HG03439 (cell line): Measurements from ENCODE around the gene LTBP1.
"Not testable (repeated sequence)": the region's sequence is repeated elsewhere in the genome, so short reads cannot be mapped to it uniquely, and the experiment has no call there.

Experiments used
- ATAC-seq: cut with Tn5 transposase; IDR thresholded peaks from one replicate; pipeline ENCODE4 v1.9.1; 2021; ENCODE audit warnings: mild to moderate bottlenecking, moderate library complexity; ENCODE audit not compliant: unreplicated experiment

Gene LTBP1

DNA sequence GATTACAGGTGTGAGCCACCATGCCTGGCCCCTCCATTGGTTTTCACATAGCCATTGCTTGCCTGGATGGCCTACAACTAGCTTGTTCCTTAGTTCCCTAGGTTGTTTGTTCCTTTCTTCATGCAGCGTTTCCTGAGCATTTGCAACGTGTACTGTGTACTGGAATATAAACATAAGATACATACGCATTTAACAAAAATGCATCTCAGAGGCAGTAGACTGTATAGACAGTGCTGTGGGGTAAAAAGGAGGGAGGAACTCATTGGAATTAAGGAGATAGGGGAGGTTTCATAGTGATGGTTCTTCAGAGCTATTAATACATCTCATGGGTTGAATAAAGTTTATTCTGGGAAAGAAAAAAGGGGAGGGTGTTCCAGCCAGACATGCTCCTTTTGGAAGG is 269.2 kb downstream of the LTBP1 start:
- ATAC-seq, result no peak

DNA sequence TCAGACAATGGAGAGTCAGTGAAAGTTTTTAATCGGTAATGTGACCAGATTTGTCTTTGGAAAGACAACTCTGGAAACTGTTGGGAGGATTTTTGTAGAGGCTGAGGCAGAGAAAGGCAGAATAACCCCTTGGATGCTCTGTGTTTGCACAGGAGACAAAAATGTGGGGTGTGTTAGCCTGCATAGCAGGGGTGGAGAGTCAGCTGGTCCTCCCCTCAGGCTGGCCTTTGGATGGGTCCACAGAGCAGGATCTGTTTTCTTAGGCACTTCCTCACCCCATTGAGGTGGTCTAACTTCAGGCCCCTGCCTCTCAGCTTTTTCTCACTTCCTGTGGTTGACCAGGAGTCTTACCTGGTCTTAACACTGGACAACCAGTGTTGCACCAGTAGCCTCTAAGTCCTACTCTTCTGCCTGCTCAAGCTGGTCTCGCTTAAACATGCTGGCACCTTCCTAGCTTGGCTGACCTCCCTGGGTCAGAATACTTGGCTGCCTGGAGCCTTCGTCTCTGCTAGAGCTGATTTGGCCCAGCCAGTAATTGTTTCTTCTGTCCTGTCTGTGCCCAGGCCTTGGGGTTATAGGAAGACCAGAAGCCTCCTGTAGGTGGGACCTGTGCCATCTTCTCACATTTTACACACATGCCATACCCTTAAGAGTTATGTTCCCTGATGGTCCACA is 269.9 kb downstream of the LTBP1 start:
- no peak for ATAC-seq

DNA sequence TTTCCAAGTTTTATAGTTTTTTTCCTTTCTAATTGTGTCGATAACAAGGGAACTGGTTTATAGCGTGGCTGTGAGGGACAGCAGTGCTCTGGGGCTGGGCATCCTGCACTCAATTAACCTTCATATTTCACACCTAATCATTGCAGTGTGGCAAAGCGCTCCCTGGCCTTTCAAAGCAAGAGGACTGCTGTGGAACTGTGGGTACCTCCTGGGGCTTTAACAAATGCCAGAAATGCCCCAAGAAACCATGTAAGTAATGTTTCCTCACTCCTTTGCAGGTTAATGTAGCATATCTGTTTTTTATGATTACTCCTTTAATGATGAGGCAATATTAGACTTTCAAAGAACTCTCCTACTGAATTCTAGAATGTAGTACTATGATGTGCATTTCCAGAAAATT is 270.7 kb downstream of the LTBP1 start:
- no peak for ATAC-seq

DNA sequence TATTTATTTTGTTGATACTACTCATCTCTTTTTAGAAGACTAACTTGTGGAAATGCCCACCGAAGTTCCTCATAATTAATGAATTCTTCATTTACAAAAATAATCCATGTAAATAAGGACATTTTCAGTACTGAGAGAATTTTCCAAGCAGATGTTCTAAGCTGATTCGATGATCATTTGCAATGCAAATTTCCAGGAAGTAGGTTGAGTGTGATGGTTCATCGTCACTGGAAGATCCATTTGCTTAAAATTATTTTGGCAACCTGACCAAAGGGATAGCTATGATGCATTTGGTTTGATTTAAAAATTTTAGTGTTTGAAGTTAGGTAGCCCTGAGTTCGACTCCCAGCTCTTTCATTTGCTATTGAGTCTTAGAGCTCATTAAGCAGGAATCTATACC is 272.4 kb downstream of the LTBP1 start:
- no peak for ATAC-seq

DNA sequence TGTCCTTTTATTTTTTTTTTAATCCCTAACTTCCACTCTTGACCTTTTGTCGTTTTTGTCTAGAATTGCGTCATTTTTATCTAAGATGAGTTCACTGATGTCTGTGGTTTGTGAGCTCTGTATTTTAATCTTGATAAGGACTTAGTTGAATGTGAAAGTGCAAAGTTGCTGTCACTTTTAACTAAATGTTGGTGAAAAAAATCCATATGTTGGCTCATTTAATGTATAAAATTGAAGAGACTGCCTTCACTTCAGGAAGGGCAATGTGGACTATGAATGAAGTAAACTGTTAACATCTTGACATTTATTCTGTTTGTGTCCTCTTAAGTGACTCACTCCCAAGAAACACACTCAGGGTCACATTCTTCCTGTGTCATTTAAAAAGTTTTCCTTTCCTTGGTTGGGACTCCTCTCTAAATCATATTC is 273.1 kb downstream of the LTBP1 start:
- no peak for ATAC-seq

DNA sequence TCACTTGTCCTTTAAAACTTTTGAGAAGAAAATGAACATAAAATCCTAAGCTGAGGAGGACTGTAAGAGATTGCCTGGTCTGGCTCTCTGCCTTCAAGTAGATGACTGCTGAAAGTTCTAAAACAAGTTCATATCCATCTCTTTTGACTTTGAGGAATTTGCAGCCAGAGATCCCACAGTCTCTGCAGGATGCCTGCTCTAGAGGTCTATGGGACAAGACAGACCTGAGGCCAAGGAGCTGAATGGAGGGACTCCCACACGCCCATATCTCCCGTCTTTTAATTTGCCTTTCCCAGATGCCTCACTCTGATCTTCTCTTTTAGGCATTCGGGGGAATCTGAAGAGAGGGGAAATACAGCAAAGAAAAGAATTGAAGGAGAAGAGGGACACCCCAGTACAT is 273.8 kb downstream of the LTBP1 start:
- ATAC-seq, result no peak

DNA sequence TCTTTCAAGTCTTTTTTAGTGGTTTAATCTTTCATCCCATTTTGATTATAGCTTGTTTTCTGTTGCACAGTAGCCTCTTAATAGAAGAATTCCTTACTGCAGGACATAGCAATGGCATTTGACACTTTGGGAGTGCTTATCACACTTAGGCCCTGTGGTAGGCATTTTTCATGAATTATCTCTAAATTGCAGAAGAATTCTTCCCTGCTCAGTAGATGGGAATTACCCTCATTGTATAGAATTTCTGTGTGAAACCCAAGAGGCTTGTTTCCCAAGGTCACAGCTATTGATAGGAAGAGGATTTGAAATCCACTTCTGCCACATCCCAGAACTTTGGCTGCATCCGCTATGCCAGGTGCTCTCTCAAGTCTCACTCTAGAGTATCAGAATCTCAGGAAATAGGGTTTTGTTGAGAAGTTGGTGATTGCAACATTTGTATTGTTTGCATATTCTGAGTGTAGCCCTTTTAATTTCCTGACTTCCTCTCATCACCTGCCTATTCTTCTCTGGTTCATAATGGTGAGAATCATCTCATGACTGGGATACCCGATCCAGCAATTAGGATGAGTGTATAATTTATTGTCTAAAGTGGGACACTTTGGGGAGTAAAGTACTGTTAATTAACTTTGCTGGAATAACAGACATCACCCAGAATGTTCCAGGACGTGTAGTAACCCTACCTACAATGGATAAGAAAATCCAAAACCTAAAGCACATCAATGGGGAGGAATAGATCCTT is 274.5 kb downstream of the LTBP1 start:
- no peak for ATAC-seq

DNA sequence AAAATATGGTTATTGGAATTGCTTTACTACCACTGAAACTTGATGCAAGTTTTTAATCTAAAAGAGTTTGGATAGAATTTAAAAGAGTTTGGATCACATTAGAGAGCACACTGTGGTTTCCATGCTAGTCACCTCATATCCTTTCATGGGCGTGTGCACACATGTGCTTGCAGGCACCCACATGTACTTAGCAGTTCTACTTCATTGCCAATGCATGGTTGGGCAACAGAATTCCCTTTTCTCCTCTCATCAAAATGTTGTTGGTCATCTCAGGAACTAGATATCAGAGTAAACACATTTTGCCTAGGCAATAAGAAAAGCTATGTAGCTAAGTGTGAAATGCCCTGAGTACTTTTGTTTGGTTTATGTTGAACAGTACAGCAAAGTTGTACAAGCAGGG is 275.6 kb downstream of the LTBP1 start:
- no peak for ATAC-seq

DNA sequence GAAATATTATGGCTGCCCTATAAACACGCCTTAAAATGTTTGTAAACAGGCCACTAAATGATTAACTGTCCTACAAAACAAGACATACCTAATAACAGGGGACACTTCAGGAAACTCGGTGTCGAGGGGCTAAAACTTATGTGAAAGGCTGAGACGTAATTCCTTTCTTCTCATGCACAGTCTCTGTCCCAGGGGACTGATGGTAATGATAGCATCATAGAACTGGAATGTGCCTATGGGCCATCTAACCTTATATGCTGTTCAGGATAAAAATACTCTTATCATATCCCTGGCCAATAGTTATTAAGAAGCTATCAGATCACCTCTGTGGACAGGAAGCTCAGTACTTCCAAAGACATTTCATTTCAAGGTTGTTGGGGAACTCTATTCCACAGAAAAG is 277.1 kb downstream of the LTBP1 start:
- no peak for ATAC-seq

DNA sequence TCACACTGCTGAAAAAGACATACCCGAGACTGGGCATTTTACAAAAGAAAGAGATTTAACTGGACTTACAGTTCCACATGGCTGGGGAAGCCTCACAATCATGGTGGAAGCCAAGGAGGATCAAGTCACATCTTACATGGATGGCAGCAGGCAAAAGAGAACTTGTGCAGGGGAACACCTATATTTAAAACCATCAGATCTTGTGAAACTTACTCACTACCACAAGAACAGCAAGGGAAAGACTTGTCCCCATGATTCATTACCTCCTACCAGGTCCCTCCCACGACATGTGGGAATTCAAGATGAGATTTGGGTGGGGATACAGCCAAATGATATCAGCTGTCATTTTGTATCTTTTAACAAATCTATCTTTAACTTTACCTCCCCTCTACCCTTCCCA is 278.6 kb downstream of the LTBP1 start:
- no peak for ATAC-seq

DNA sequence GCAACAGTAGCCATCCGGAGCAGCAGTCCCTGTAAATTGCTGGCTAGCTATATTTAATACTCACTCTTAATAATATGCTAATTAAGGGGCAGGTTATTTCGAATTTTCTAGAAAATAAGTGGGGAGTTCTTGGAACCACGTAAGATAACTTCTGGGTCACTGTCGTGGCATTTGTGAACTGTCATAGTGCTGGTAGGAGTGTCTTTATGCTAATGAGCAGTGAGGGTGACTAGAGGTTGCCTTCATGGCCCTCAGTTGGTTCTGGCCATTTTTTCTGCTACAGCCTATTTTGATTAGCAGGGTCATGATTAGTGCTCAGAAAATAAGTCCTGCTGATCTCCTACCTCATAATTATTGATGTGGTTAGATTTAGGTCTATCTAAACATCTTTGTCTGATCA is 279.8 kb downstream of the LTBP1 start:
- ATAC-seq, result no peak

DNA sequence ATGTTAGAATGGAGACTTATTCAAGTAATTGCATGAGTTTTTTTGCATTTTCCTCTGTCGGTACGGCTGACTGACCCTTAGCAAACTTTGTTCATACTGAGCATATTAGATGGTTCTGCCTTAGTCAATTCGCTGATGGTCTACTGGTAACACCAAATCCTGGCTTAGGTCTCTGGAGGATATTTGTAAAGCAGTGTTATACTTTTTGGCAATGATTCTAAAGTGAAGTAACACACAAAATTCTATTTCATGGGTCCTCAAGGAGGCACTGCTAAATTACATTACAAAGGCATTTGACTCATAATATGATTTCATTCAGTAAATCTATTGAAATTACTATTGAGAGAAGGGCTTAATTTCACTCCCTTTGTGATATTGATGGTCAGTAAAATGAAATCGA is 282.9 kb downstream of the LTBP1 start:
- ATAC-seq, result no peak

DNA sequence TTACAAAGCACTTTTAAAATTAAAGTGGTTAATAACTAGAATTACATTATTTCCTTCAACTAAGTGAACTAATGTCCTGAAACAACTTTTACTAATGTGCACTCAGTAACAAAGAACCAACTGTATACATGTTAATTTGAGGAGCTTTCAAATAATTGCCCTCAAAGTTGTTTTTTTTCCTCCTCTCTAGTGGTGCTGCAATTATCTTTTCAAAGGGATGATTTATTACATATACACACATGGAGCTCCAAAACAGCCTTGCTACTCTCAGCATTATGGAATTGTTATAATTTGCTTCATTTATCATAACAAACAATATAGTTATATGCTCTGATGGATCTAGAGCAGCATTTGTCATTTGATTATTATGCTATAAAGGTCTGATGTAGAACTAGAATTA is 283.4 kb downstream of the LTBP1 start:
- no peak for ATAC-seq

DNA sequence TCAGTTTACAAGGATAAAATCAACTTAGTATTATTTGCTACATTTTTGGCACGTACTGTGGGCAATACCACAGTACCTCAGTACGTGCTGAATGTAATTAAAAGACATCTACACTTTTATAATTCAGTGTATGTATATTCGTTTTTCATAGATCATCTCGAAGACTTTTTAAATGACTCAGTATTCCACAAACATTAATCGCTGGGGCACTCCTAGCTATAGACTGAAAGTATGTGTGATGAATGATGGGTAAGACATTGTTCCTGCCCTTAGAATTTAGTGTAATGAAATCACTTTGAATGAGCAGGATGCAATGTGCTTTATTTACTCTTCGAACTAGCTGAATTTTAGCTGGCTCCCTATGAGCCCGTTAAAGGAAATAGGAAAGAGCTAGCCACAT is 284.1 kb downstream of the LTBP1 start:
- no peak for ATAC-seq

DNA sequence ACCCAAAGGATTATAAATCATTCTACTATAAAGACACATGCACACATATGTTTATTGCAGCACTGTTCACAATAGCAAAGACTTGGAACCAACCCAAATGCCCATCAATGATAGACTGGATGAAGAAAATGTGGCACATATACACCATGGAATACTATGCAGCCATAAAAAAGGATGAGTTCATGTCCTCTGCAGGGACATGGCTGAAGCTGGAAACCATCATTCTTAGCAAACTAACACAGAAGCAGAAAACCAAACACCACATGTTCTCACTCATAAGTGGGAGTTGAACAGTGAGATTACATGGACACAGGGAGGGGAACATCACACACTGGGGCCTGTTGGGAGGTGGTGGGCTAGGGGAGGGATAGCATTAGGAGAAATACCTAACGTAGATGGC is 288.8 kb downstream of the LTBP1 start:
- ATAC-seq, result not testable (repeated sequence)

DNA sequence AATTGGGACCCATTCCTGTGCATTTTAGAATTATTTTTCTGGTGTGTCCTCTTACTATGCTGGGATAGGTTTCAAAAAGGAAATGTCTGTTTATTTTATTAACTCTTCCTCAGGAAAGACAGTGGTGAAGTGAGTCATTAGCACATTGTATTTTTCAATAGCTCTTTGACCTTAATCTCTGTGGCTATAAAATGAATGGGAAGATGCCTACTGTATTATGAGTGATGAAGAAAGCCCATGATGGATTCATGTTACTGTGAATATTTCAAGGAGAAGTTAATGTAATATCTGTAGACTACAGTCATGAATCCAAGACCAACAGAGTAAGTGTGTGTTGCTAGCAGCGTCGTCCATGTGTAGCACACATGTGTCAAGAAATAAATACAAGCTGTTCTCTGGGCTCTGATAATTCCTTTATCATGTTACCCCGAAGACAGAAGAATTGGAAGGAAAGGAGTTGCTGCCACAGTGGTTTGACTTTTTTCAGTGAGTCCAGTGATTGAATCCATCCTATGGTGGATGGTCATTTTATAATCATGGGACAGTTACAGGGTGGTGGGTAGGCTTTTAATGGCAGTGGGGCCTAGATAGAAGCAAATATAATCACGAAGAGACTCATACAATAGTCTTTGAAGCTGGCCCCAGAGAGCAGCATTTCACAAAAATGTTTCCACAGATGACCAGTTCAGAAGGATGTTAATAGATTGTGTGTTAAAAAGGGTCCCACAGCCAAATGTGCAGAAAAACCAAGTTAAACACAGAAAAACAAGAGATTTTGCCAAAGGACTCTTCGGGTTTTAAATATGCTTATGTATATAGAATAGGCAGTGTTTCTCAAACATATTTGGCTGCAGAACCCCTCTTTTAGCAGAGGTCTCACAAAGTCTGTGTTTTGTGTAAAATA is 290.0 kb downstream of the LTBP1 start:
- no peak for ATAC-seq

DNA sequence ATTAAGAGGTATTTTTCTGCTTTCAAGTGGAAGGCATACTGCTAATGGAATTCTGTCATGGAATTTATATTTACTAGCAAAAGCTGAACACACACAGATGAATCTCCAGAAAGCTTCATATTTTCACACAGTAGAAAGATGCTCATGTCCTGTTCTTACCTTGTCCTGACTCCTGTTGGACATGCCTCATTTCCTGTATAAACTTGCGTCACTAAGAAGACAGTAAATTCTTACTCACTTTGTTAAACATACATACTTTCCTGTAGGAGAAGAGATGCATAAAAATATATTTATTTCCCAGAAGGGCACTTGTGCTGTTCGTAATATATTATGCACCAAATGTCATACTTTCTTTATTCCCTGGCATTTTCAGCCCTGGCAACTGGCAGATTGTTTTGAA is 291.4 kb downstream of the LTBP1 start:
- no peak for ATAC-seq

DNA sequence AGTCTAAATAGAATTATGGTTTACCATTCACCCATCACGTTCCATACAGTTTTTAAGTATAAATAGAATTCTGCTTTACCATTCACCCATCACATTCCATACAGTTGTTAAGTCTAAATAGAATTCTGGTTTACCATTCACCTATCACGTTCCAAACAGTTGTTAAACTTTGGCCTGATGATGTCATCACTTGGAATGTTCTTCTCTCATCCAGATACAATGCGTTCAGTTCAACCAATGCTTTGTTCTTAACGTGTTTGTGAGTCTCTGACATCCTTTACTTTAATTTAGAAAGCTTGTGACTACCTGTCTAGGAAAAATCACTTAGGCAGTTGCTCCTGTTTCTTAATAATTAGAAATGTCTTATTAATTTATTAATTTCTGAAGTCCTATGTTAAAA is 293.4 kb downstream of the LTBP1 start:
- no peak for ATAC-seq

DNA sequence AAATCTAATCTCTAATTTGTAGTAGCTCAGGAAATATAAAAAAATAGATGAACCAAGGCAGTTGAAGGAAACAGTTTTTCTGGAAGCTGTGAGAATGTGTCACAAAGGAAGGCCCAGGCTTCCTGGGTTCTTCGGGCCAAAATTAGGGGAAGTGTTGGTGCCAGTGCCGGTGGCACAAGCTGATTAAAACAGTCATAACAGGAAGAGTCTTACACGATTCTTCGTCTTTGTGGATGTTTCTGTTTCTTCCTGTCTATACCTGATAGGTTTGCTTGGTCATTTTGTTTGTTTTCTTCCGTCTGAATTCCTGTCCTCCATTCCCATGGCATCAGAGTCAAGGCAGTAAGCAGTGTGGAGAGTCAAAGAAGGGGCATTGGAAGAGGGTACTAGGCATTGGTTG is 294.3 kb downstream of the LTBP1 start:
- ATAC-seq, result no peak

DNA sequence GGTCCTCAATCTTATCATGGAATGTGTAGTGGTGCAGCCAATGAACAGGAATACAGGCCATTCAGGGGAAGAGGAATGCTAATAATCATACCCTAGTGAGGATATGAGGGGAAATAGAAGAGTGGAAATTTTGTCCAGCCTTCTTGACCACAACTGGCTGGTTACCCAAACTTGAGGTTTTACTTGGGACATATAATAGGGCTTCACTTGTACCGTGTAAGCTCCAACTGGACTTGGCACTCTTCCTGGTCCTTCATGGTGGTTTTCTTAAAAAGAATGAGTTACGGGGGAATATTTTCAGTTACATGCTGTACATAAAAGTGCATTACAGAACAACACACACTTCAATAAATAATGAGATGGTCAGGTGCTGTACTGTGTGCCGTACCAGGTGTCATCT is 294.8 kb downstream of the LTBP1 start:
- ATAC-seq, result no peak

DNA sequence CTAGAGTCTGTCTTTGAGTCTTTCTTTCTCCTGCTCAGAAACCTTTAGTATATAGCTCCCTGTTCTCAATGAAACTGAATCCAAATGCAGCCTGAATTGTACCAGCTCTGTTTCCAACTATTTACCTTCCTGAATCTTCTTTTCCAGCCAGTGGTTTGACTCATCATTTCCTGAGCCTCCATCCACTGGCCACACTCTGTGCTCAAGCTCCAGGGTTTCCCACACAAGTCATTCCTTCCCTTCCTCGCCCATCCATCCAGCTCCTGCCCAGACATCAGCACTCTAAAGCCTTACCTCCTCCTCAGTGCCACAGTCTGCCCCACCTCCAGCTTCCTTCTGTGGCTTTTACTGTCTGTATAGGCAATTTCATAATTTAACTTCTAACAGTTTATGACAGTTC is 296.1 kb downstream of the LTBP1 start:
- no peak for ATAC-seq

DNA sequence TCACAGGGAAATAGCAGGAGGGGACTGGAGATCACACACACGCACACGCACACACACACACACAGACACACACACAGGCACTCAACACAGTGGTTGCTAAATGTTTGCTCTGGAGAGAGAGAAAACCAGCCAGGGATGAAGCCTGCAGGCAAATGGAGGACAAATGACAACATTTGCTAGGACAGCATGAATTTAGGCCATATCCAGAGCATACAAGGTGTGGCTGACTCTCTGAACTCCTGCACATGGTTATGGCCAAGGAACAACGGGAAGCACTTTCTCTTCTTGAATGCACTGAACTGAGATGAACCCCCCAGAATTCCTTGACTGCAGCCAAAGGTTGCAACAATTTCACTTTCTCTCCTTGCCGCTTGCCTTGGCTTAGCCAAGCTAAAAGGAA is 299.7 kb downstream of the LTBP1 start:
- no peak for ATAC-seq
